Daoy (cell line): ENCODE results near the gene TSPYL1. TPM values are rescaled to one million over a fixed set of nuclear protein-coding genes. Genes with fewer than 3 reads are reported as not detected.
A peak's percentile ranks its signal among the peaks of the same experiment; 100 is the strongest.
"Not testable (repeated sequence)": the region's sequence is repeated elsewhere in the genome, so short reads cannot be mapped to it uniquely, and the experiment has no call there.

Experiments
- DNase-seq: peaks from one replicate; pipeline ENCODE4 v3.0.0-alpha.2; 2015; ENCODE audit warnings: low read depth
- total RNA-seq: library from RNA; depleted of rRNA; stranded (reverse); fragments of >200 nt; shearing (Covaris generic); gene quantifications from 2 replicates; pipeline ENCODE4 v1.2.3, GENCODE V29; 2014

The TSPYL1 gene
- total RNA-seq, 1 experiment from 2014 or later = 41.2 TPM

DNA sequence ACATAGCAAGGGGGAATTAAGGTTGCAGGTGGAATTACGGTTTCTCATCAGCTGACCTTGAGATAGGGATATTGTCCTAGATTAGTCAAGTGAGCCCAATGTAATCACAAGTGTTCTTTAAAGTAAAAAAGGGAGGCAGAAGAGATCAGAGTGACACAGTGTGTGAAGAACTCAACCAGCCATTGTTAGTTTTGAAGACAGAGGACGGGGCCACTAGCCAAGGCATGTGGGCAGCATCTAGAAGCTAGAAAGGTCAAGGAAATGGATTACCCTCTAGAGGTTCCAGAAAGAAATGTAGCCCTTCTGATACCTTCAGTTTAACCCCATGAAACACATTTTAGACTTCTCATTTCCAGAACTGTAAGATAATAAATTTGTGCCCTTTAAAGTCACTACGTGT lies 18.5 kb upstream of the TSPYL1 start:
- DNase-seq = no peak

DNA sequence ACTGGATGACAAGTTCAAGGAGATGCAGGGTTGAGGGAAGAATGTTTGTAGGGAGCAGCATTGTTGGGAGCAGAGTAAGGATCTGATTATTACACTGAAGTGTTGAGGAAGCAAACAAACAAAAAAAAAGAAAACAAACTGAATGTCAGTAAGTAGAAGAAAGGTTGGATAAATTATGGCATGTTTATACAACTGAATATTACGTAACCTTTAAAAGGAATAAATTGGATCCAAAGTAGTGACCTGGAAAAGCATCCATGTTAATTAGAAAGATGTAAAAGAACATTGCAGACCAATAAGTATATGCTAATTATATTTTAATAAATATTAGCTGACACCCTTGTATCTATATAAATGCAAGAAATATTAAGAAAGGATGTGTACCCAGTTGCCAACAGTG lies 12.8 kb upstream of the TSPYL1 start:
- no peak for DNase-seq

DNA sequence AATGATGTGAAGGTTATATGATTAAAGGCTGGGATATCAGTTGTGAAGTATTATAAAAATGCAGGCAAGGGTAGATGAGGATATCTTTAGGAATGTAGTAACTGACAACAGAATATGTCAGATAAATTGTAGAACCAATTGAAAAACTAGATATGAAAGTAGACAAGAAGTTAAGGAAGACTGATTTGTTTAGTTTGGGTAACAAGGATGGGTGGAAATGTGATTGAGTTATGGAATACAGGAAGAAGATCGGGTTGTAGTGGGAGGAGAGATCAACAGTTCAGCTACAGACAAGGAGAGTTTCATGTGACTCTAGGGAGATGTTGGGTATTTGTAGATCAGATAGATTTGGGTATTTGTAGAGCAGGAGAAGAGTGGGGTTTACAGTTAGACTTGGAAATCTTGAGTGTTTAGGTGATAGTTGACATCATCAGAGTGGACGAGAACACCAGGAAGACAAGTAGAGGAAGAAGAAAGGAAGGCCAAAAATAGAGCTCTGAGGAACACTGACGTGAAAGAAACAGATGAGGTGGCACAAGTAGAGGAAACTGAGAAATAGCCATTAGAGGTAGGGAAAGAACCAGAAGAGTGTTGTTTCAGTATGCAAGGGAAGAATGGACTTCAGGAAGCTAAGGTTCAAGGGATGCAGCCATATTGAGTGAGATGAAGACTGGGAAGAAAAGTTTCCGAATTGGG lies 12.1 kb upstream of the TSPYL1 start:
- DNase-seq = no peak

DNA sequence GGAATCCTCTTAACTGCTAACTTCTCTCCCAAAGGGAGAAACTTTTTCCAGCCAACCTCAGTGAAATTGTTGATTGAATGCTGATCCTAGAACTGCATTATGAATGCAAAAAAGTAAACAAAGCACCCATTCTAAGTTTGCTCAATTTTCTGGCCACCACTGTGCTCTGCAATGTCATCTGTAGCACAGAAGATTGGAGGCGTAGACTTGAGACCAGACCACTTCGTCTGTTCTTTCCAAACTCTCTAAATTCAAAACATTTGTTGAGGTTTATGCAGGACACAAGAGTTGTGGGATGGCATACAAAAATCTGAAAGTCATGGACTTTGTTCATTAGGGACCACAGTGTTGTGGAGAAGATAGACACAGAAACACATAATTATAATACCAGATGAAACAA lies 11.1 kb upstream of the TSPYL1 start:
- DNase-seq = no peak

DNA sequence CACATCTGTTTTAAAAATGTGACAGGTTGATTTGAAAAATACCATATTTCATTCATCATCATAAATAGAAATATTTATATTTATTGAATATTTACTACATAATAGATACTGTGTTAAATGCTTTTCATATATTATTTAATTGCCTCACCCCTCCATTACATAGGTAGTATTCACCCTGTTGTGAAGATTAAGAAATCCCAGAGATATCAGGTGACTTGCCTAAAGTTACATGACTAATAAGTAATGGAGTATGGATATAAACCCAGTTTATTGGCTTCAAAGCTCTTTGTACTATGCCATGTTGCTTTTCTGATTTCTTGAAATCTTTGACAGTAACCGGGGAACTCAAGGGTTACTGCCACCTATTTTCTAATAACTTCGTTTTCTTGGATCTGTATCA lies 10.1 kb upstream of the TSPYL1 start:
- DNase-seq = no peak

DNA sequence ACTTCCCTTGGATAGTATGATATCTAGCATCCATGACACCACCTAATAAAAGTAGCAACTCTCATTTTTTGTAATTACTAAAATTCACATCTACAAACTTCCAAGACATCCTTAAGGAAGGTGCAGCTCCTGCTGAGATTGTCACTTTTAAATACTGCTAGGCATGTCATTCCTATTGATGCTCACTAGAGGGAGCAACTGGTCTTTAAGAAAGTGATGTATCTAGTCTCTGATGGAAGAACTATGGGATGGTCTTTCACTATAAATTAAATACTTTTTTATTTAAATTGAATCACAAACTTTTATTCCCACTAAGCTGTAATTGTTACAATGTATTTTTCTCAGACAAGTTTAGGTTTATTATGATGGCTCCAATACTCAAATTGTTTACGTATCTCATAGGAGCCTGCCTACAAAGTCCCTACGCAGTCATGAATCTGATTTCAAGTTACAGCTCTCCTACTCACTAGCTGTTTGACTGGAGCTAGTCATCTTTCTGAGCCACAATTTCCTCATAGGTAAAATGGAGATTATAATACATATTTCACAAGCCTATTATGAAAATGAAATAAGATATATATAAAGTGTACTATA lies 8.1 kb upstream of the TSPYL1 start:
- peak; percentile 27 for DNase-seq

DNA sequence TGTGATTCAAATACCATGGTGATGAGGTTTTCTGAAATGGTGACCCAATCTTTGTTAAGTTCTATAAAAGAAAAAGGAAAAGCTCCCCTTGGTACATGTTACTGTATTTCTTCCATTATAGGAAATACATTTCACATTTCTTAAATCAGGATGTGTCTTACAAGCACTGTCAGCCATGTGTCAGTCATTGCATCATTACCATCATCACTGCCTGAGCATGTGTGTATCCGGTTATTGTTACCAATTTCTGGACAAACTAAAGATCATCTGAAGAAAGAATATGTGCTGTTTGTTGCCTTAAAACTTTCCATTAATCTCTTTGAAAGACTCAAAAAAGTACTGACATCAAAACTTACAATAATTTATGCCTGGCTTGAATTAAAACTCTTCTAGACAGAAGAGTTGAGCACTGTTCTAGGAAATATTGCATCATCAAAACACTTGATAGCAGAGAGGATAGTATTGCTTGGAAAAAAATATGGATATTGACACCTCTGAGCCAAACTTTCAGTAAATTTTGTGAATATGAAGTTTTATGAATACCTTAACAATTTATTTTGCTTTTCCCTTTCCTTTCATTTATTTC lies 7.1 kb upstream of the TSPYL1 start:
- no peak for DNase-seq

DNA sequence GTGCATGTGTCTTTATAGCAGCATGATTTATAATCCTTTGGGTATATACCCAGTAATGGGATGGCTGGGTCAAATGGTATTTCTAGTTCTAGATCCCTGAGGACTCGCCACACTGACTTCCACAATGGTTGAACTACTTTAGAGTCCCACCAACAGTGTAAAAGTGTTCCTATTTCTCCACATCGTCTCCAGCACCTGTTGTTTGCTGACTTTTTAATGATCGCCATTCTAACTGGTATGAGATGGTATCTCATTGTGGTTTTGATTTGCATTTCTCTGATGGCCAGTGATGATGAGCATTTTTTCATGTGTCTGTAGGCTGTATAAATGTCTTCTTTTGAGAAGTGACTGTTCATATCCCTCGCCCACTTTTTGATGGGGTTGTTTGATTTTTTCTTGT lies 5.3 kb upstream of the TSPYL1 start:
- DNase-seq = not testable (repeated sequence)

DNA sequence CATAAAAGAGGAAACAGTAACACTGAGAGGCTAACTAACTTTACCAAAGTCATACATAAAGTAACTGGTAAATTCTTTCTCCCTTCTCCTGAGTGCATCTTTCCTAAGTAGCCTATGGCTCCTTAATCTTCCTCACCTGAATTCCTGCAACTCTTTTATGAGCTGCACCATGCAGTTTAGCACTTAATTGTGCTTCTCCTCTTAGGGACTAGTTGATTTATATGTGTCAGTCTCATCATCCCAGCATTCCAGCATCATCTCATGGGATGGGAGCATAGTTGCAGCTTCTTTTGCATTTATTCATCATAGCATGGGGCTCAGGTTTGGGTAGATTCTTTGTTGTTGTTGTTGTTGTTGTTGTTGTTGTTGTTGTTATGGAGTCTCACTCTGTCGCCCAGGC lies 3.5 kb upstream of the TSPYL1 start:
- no peak for DNase-seq

DNA sequence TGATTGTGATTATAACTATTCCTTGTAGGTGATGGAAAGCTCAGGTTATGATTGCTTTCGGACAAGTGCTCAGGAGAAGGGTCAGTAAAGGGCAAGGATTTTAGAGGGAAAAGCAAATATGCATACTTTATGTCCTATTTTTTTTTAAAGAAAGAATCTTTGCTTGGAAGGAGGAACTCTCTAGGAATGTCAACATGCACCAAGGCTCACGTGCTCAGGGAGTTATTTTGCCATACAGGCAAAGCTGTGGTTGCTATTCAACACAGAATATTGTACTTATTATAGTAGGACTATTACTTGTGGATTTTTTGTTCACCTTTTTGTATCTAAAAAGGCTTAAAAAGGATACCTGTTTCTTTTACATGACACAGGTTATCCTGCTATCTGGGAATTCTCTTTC lies 3.0 kb upstream of the TSPYL1 start:
- DNase-seq = no peak

DNA sequence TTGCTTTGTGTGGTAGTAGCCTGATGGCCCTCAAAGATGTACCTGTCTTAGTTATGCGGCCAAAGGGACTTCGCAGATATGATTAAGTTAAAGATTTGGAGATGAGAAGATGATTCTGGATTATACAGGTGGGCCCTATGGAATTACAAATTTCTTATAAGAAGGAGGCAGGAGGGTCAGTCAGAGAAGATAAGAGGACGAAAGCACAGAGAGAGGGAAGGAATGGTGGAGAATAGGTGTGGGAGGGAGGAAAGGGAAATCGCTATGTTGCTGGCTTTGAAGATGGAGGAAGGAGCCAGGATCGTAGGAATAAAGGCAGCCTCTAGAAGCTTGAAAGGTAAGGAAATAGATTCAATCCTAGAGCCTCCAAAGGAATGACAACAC lies 1.2 kb upstream of the TSPYL1 start:
- no peak for DNase-seq

DNA sequence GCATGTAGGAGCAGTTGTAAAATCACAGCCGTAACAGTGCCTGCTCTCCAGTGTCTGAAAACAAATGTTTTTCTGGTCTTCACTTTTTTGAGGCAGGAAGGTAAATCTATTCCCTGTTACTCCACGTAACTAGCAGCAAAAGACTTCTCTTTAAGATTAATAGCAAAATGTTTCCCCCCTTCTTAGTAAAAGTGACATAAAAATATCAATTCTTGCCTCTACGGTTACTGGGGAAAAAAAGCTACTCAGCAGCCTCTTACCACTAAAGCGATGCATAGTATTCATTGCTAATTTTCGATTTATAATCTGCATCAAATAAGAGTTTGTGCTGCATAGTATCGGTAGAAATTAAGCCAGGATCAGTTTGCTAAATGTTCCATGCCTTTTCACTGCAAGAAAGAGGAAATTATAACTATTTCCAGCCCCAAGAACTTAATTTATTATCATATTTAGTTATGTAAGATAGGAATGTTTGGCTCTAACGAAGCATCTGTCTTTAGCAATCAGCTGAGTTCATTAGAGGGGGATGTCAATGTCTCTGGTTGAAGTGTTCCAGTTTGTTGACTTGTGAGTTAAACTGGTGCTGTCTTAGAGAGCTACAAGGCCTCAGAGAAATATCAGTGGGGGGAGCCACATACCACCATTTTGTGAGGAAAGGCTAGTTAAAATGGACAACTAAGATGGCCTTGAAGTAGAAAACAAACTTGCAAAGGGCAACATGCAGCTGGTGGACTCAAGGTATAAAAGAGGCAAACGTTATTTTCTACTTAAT lies 617 bp upstream of the TSPYL1 start:
- no peak for DNase-seq

DNA sequence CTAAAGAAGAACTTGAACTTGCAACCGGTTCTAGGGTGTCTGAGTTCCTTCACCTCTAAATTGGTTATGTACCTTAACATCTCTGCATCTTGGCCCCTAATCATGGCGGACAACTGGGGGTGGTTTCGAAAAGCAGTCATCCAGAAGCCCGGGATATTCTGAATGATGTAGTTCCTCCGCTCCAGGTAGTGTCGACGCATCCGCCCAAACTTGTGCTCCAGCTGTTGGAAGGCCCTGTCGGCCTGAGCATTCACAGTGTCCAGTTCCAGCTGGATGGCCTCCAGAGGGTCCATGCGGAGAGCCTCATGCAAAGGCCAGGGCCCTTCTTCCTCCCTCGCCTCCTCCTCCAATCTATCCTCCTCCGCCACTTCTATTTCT lies 887 bp downstream of the TSPYL1 start:
- DNase-seq = no peak

DNA sequence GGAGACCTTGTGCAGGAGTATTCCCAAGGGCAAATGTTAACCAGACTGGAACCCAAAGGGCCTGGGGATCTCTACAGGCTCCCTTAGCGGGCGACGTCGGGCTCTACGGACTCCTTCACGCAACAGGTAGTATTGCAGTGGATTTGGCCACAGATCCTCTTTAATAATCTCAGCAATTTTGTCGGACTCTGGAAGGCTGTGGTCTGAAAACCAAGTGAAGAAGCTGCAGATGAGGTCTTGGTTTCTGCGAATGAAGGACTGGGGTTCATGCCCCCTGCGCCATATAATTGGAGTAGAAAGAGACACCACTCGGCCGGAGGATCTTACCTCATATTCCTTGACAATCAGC lies 1.3 kb downstream of the TSPYL1 start:
- no peak for DNase-seq

DNA sequence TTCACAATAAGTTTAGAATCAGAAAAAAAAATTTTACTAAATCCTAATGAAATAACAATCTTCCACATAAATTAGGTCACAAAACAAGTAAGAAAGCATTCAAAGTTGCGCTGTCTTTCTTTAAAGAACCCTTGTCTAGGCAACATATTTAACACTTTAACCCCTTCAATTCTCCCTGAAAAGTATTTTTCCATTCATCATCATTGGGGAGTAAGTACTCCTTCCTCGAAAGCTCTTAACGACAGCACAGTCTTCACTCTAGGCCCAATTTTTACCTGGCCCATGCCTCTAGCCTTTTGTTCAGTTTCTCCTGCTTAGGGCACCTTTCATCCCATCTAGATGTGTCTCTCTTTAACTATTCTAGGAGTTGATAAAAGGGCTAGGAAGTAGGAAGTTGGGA lies 2.6 kb downstream of the TSPYL1 start:
- DNase-seq = no peak

DNA sequence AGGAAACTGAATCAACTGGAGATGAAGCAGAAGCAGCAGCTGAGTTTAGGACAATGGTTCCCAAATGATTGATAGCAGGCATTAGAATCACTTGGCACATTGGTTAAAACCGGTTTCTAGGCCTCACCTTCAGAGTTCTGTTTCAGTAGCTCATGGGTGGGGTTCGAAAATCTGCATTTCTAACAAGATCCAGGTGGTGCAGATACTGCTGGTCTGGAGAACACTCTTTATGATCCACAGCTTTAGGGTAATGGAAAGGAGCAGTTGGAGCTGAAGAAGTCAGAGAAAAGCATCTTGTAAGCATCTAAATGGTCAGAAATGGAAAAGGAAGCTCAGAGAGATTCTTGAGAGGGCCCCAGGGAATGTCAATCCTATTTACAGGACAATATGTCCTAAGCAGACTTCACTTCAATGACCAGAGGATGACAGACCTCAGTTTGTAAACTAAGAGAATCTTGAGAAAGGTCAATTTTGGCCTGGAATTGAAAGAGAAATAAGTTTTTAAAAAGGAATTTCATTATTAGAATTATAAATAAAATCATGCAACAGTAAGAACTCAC lies 8.5 kb downstream of the TSPYL1 start:
- DNase-seq = no peak

DNA sequence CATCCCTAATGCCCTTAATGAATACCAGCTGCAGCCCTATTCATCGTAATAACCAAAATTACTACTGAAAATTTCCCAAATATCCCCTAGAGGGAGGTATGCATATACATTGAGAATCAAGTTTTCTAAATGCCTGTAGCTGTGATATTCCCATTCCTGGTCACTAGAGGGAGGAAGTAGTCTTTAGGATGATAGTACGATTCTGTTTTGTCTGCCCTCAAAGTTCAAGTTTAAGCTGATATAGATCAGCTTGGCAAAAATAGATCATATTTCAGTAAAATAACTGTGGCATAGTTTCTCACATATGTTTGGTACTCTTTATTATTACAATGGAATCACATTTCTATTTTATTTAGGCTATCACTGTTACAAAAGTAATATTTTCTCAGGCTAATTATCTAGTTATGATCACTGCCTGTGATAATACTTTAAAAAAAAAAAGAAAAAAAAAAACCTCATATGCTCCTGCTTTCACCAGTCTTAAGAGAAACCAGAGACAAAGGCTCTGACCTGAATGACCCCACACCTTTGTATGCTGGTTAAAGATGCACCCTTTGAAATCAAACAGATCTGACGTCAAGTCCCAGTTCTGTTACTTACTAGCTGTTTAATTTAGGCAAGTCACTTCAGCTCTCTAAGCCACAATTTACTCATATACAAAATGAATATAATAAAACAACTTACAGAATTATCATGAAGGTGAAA lies 11.0 kb downstream of the TSPYL1 start:
- DNase-seq = peak; percentile 58

DNA sequence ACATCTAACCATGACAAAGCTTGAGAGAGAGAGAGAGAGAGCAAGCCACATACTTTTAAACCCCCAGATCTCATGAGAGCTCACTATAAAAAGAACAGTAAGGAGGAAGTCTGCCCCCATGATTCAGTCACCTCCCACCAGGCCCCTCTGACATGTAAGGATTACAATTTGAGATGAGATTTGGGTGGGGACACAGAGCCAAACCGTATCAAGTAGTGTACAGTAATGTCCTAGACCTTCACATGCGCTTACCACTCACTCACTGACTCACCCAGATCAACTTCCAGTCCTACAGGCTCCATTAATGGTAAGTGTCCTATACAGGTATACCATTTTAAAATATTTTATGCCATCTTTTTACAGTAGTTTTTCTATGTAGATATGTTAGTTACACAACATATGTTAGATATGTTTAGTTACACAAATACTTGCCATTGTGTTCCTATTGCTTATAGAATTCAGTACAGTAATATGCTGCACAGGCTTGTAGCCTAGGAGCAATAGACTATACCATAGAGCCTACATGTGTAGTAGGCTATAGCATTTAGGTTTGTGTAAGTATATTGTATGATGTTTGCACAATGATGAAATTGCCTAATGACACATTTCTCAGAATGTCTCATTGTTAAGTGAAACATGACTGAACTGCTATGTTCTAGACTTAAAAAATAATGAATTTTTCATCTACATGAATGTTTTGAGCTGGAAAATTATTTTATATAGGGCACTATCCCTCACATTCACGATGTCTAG lies 11.7 kb downstream of the TSPYL1 start:
- no peak for DNase-seq

DNA sequence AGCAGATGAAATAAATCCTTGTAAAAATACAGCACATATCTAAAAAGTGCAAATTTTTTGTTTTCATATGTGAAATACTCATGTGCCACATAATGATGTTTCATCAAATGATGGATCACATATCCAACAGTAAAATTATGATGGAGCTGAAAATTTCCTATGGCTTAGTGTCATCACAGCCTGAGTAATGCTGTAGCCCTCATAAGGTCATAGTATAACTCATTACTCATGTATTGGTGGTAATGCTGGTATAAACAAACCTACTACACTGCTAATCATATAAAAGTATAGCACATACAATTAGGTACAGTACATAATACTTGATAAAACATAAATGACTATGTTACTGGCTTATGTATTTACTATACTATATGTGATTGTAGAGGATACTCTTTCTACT lies 12.9 kb downstream of the TSPYL1 start:
- no peak for DNase-seq

DNA sequence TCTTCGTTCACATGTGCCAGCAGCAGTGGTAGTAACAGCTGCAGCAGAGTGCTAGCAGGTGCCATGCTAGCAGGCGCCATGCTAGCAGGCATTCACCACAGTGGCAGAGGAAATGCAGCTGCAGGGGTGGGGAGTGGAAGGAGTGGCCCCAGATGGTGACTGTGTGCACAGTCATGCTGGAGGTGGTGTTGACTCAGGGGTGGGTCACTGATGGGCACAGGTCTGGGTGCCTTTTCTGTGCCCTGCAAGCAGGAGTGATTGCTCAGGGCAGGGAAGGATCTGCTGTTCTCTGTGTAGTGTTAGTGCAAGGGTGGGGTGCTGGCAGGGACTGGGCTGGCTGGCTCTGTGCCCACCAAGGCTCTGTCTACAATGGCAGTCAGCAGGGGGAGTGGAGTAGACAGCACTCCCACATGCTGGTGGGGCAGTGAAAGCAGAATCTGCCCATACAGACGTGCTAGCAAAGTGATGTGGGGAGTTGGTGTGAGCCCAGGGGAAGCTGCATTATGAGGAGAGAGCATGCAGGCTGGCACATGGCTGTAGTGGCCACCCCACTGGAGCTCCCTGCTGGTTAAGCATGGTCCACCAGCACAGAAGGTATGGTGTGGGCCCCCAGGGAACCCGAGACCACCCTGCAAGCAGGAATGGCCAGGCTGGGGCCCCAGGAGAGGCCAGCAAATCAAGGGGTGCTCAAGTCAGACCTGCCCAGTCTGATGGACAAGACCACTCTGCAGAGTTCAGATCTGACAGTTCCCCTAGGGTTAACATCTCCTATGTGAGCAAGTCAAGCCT lies 14.5 kb downstream of the TSPYL1 start:
- DNase-seq = peak; percentile 76

DNA sequence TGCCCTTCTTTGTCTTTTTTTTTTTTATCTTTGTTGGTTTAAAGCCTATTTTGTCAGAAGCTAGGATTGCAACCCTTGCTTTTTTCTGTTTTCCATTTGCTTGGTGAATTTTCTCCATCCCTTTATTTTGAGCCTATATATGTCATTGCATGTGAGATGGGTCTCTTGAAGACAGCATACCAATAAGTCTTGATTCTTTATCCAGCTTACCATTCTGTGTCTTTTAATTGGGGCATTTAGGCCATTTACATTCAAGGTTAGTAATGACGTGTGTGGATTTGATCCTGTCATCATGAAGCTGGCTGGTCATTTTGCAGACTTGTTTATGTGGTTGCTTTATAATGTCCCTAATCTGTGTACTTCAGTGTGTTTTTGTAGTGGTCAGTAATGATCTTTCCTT lies 16.4 kb downstream of the TSPYL1 start:
- no peak for DNase-seq
